Umbilical cord (tissue), 2 donors: ENCODE results near the gene WWOX. TPM values are rescaled to one million over a fixed set of nuclear protein-coding genes. Genes with fewer than 3 reads are reported as not detected.

ENCODE experiments used
- DNase-seq: peaks from one replicate; pipeline ENCODE4 v3.0.0-alpha.2; 2015; ENCODE audit warnings: low spot score
- total RNA-seq: library from RNA; depleted of rRNA; stranded (reverse); fragments of >200 nt; gene quantifications from one replicate; pipeline ENCODE4 v1.2.3, GENCODE V29; 2014; ENCODE audit warnings: low replicate concordance; ENCODE audit not compliant: insufficient read depth

Gene WWOX
- total RNA-seq, 1 donor from 2014 or later: 54.4 TPM

DNA sequence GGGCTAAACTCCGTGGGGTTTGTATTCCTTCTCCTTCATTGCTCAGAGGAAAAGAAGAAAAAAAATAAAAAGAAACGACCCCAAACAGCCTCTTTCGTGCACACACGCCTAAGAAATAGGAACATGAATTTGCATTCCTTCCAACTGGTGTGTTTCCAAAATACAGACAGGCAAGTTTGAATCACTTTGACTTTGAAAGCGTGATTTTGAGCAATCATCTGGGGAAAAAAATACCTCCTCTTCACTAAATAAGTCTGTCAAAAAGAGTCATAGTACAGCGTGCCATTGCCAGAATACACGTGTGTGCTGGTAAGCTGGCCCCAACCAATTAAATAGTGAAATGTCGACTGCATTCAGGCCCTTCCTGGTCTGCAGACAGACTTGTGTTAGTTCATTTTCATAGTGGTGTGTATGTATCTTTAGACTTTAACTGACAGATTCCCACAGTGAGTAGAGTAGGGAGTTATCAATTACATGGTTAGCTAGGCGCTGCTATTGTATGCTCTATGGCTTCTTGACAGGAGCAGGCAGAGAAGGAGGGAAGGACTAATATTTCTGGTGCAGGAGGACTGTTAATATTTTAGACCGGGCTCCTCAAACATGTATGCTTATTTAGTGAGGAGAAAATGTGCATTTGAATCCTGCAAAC lies 882.8 kb downstream of the WWOX start:
- no peak for DNase-seq

DNA sequence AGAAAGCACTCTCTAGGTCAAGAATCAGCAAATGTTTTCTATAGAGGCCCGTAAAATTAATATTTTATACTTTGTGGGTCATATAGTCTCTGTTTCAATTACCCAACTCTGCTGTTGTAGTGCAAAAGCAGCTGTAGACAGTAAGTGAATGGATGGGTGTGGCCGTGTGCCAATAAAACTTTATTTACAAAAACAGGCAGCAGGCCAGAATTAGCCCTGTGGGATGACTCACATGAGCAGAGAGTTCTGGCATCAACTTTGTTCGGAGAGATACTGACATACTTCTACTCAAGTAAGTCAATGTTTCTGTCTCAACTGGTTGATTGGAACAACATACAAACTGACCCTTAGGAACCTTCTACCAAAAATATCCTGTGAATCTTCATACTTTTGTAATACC lies 884.9 kb downstream of the WWOX start:
- no peak for DNase-seq

DNA sequence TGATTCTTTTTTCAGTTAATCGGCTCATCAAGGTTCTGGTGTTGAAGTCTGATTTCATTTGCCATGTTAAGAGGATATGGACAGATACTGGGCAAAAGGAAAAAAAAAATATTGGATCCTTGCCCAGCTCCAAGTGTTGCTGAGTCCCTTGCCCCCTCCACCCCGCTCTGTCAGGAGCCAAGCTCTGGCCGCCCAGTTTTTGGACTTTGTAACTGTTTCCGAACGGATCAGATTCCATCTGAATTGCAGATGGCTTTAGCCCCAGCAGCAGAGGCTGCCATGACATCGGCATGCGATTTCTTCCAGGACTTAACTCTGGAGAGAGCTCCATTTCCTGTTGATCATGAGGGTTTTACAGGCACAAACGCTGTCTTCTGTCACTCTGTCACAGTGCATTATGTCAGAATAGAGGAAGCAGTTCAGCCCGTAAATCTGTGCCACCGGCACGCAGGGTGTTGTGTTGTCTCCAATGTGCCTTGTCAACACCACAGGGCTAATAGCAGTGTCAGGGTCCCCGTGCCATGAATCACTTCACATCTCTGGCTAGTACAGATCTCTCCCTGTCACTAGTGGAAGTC lies 885.5 kb downstream of the WWOX start:
- peak; percentile 39 for DNase-seq

DNA sequence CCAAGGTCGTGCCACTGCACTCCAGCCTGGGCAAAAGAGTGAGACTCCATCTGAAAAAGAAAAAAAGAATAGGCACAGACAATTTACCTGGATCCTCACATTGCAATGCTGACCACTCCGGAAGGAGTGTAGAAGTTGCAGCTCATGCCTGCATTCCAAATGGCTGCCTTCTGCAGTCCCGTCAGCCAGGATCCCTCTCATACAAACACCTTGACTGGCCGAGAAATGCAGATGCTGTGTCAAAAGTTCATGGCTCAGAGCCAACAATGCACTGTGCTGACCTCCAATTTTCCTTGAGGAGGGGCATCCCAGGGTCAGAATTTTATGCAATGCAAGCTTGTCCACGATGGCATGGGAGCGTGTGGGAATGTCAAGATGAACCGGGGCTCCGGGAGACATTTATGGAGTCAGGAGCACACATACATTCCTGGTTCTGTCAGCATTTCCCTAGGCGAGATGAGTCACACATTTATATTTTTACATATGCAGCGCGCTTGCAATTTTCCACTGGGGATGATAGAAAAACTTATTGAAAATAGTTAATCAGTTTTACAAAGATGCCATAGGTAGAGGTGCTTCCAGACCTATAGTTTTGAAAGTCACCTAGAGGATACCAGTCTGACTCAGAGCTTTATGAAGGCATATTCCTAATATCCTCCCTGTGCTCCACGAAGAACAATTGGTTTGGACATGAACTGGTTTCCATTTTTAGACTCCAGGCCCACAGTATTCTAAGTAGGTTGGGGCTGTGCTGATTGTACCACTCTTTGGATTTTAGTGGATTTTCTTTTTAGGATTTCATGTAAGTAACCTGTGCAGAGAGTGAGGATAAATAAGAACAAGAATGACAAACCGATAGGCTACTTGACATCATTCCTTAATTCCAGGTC lies 886.5 kb downstream of the WWOX start:
- DNase-seq: peak; percentile 40

DNA sequence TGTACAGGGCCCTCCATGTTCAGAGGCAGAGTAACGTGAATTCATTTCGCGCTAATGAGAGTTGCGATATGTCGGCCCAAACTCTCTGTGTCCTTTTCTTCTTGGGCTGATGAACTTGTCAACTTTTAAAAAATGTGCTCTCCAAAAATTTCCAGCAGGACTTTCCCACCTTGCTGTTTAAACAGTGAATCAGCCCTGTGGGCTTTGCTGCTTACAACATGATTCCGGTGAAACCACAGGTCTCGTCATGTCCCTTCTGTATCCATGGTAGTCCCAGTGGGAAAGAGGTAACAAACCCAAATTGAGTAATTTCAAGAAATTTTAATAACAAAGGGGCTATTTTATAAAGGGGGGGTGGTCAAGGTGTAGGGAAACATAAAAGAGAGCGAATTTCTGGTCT lies 888.2 kb downstream of the WWOX start:
- no peak for DNase-seq

DNA sequence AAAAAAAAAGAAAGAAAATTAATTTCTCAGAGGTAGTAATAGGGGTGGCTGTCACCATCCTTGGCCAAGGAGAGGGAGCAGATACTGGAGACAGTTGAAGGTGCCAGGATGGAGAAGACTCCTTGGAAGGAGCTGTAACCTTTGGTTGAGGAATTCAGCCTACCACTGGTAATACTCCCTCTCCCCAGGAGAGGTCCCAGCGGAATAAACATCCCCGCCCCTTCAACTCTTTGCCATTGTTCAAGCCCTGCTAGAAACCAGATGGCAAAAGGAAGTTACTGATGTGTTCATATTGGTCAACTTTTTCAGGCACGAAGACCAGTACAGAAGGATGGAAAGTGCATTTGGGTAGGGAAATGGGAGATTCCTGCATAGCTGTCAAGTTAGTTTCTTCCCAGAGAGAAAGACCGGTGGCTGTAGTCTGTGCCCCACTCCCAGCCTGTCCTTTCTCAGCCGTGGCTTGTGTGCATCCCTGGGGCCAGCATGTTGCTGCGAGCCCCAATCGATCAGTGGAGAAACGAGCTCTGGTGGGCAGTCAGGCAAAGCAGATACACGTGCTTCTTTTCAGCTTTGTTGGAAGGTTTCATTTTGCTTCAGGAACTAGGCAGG lies 889.0 kb downstream of the WWOX start:
- DNase-seq: no peak

DNA sequence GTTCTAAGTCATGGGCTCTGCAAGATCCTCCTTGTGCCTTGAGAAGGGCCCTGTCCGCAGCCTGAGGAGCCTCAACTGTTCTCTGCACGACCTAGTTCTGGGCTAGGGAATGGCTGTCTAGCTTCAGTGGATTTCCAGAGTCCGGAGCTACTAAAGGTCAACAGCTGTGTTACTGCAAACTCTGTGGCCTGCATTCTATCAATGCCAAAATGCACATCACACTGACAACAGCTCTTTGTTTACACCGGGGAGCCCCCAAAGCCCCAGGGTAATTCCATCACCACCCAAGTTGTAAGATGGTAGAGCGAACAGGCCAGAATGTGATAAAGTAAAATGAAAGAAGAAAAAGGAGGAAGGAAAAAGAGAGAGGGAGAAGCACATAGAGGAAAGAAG lies 890.9 kb downstream of the WWOX start:
- DNase-seq: no peak

DNA sequence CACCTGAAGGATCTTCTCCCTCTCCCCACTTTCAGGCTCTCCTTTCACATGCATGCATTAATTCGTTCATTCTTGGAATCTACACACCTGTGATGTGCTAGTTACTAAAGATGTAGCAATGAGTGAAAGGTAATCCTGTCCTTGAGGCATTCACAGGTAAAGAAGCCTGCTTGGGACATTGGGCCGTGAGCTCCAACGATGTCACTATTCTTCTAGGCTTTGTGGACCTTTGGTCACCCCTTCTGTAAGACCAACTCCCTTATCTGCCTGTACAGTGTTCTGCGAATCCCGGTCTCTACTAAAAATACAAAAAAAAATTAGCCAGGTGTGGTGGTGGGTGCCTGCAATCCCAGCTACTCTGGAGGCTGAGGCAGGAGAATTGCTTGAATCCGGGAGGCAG lies 892.5 kb downstream of the WWOX start:
- no peak for DNase-seq

DNA sequence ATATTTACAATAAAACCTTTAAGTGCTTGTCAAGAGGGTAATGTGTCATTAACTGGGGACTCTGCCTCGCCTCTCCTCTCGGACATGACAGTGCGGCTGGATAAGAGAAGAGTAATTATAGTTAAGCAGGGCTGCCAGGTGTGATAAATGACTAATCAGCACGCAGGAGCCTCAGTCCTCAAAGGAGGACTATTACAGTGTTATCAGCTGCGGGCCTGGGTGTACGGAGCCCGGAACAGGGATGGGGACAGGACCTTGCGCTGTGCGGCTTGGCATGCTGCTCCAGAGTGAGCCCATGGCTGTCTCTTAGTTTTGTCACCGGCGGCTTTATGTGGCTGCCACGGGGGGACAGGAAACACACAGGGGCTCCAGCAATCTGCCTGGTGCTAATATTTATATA lies 893.9 kb downstream of the WWOX start:
- no peak for DNase-seq

DNA sequence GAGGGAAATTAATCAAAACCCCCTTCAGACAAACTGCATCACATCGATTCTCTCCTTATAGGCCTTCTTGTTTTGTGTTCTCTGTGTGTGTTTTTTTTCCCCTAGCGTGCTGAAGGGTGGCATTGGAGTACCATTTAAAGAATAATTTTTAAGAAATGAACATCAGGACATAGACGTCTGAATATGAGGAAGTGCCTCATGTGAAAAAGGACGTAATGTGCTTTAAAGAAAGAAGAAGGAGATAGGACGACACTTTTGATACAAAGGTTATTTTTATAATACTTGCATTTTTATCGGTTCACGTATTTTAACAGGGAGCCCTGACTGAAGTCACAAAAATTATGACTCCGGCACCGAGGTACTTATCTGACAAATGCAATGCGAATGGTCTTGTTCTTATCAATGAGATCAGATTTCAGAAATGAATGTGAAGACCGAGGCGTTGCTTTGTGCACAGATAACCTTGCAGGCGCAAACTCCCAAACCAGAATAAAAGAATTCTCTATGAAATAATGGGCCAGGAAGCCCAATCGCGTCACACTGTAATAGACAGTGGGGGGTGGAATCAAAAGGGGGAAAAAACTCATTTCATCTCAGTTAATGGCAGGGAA lies 894.8 kb downstream of the WWOX start:
- no peak for DNase-seq

DNA sequence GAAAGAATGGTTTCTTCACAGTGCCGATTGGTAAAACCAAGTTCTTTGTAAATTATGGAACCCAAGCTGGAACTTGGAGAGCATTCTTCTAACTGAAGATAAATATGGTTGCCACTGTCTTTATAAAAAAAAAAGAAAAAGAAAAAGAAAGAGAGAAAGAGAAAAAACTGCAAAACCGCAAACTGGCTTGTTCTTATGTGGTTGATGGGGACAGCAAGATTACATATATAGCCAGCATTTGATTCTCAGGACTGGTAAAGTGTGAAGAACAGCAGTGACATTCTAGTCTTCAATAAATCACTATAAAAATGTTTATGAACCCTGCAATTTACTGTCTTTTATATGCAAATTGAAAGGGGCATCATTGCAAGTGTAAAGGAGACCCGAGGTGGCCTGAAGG lies 896.0 kb downstream of the WWOX start:
- no peak for DNase-seq

DNA sequence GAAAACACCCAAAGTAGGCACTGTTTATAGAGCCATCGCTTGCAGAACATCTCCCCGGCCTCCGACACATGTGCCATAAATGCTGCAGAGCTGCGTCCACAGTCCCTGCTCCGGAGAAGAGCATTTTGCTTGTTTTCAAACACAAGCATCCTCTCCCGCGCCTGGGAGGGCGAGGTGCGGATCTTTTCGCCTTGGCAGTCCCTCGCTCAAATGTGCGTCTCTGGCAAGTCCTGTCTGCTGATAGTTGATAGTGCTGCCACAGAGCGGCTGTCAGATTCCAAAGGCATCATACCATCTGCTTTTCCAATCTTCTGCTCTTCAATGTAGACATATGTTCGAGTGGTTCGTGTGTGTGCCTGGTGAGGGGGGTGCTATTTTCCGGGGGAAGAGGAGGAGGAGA lies 897.3 kb downstream of the WWOX start:
- no peak for DNase-seq

DNA sequence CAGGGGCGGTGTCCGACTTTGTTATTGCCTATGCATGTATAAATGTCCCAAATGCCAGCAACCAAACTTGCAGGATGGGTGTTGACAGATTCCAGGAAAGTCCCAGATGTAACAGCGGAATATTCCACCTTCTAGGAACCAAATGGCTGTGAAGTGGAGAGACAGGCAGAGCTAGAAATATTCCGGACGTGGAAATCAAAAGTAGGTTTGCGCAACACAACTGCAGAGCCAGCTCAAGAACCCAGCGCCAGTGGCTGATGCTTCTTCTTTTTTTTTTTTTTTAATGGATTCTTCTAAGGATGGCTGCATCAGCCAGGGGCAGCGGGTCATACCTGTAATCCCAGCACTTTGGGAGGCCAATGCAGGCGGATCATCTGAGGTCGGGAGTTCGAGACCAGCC lies 899.4 kb downstream of the WWOX start:
- DNase-seq: no peak

DNA sequence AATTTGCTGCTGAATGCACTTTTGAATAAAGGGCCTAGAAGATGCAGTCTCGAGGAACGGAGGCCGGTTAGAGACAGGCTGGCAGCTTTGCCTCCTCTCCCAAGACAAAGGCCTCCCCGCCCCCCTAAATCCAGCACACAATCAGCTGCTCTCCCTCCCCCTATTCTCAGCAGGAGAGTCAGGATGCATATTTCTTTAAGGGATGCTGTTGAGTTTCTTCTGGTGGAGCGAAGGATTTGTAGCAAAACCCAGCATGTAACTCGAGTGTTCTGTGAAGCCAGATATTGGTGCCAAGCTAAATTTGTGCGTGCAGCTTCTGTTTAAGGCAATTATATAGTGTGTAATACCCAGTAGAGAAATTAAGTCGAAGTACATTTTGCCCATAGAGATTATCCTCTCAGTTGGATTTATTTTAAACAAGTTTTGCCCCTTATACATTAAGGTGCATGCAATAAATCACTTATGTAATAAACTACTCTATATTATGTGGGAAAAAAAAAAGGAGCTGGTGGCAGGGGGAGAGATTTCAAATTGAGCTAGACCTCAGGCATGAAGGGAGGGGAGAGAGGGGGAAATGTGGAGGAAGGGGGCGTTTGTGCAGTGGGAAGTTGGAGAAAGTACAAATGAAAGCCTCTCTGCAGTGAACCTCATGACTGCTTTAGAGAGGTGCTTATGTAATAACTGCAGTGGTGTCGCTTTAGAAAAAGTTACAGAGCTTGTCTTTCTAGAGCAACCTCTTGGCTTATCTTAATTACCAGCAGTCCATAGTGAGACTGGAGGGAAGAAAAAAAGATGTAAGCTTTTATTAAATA lies 901.9 kb downstream of the WWOX start:
- DNase-seq: peak; percentile 57

DNA sequence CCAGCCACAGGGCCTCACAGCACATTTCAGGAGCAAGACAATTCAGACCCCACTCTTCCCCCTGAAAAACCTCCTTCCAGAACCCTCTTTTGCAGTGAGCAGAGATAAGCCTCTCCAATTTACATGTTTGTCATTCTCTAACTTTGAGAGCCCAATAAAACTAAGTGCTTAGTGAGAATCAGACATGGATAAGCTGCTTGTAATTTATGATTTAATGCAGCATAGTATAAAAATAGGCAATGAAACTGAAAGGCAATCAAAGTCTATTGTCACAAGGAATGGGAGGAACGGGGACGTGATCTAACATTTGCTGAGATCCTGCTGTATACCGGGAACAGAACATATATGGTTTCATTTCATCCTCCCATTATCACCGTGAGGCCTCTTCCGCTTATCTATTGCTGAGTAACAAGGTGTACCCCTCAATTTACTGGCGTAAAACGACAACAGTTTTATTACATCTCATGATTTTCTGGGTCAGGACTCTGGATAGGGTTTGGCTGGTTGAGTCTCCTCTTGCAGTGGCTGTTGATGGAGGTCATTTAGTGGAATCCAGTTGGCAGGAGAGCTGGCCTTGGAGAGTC lies 903.7 kb downstream of the WWOX start:
- DNase-seq: no peak

DNA sequence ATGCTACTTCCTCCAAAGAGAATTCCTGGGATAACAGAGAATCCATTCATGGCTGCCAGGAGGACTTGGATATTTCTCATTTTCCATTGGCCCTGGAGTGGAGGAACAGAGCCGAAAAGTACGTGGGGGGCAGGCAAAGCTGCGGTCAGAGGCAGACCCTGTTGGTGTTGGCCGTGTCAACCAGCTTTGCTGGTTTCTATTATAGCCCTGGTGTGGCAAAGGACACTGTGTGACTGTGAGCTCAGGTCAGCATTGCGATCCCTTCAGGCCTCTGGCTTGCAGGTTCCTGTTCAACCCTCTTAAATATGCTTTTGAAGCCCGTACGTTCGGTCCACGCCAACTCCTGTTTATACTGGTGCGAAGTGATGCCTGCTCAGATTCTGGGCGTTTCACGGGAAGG lies 904.9 kb downstream of the WWOX start:
- no peak for DNase-seq

DNA sequence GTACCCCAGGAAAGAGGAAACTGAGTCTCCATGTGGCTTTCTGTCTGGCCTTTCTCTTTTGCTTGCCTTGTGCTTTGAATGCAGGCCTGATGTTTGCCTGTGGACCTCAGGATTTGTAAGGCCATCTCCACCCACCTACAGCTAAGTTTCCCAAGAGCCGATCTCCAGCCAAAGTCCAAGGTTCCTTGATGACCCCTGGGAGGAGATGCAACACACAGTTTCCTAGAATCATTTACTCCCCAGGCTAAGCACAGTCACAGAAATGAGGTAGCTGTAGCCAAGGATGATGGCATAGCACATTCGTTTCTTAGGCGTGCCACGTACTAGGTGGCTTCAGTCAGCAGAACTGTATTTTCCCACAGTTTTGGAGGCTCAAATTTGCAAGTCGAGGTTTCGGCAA lies 905.6 kb downstream of the WWOX start:
- DNase-seq: no peak

DNA sequence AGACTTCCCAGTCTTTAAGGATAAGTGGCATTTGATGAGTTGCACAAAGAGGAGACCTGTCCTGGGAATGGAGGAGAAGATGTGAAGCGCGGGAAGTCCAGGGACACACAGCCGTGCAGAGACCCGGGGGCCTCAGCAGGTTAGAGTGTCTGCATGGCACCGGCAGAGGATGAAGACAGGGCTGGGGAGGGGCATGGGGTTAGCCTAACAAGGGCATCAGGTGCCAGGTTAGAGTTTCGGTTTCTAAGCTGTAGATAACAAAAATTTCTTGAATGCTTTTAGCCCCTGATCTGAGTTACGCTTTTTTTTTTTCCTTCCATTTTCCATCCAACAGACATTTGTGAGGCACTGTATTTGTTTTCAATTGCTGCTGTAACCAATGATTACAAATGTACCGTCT lies 906.8 kb downstream of the WWOX start:
- DNase-seq: no peak

DNA sequence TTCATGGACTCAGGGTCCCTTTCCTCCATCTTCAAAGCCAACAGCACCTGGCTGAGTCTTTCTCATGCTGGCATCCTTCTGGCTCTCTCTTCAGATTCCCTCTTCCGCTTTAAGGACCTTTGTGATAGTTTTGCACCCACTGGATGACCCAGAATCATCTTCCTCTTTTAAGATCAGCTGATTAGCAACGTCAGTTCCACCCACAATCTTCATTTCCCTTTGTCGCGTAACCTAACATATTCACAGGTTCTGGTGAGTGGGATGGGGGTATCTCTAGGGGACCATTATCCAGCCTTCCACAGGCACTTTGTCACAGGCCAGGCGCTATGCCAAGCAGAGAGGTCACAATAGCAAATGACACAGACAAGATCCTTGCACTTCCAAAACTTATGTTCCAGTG lies 907.3 kb downstream of the WWOX start:
- no peak for DNase-seq

DNA sequence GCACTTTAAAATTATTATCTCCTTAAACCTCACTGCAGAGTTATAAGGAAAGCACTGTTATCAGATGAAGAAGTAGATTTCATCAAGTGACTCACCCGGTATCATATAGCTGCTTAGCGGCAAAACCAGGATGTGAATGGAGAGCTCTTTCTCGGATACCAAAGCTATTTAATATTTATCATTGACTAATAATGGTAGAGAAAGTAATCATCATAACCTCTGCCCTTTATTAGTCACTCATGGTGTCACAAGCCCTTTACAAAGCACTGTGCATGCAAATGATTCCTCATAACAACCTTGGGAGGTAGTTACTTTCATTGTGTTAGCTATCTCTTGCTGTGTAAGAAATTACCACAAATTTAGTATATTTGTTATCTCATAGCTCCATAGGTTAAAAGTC lies 908.2 kb downstream of the WWOX start:
- peak; percentile 36 for DNase-seq
